Measurements from ENCODE around the gene HTRA3.

Gene HTRA3

GRCh38 chr4:8228319-8229250 lies 41.0 kb upstream of the HTRA3 start:
- H3K27me3 ChIP-seq (ENCODE audit: insufficient read depth, low read depth, severe bottlenecking): no peaks in the 10 kb centered on the region
- H3K4me3 ChIP-seq (ENCODE audit: low read depth, low read length): no peak overlapping the region
- peaks cover 5% of the 10 kb centered on the region for H3K36me3 ChIP-seq
- no peak for TF ChIP-seq CTCF (IDR thresholded peaks at IDR 0.05; ENCODE audit: low read depth, low read length)
- DNase-seq: peak; percentile 38
- H3K9me3 ChIP-seq (ENCODE audit: severe bottlenecking): no peaks in the 10 kb centered on the region
- H3K27ac ChIP-seq: peak overlapping the region; percentile 21

- Histone ChIP-seq H3K27me3 (ENCODE audit: insufficient read depth, low read depth, severe bottlenecking) (no peaks in the 10 kb centered on the region), H3K36me3 (no peaks in the 10 kb centered on the region; the same call in 1 of the 2 replicates), H3K4me3 (ENCODE audit: low read depth, low read length) (no peak overlapping the region), H3K9me3 (ENCODE audit: severe bottlenecking) (no peaks in the 10 kb centered on the region), H3K27ac (no peak overlapping the region)
- TF ChIP-seq CTCF (IDR thresholded peaks at IDR 0.05; ENCODE audit: low read depth, low read length): no peak
- DNase-seq: no peak
These were observed 40.1 kb upstream of the HTRA3 start for GRCh38 chr4:8229331-8229975.

GRCh38 chr4:8230033-8230432 lies 39.5 kb upstream of the HTRA3 start:
- Histone ChIP-seq H3K9me3 (ENCODE audit: severe bottlenecking) (no peaks in the 10 kb centered on the region), H3K36me3 (no peaks in the 10 kb centered on the region; the same call in 1 of the 2 replicates), H3K4me3 (ENCODE audit: low read depth, low read length) (no peak overlapping the region), H3K27me3 (ENCODE audit: insufficient read depth, low read depth, severe bottlenecking) (no peaks in the 10 kb centered on the region), H3K27ac (no peak overlapping the region)
- DNase-seq: no peak
- no peak for TF ChIP-seq CTCF (IDR thresholded peaks at IDR 0.05; ENCODE audit: low read depth, low read length)

- TF ChIP-seq CTCF (IDR thresholded peaks at IDR 0.05; ENCODE audit: low read depth, low read length): no peak
- H3K36me3 ChIP-seq: no peaks in the 10 kb centered on the region; the same call in 1 of the 2 replicates
- no peaks in the 10 kb centered on the region for H3K9me3 ChIP-seq (ENCODE audit: severe bottlenecking)
- no peak overlapping the region for H3K27ac ChIP-seq
- no peak for DNase-seq
- H3K4me3 ChIP-seq (ENCODE audit: low read depth, low read length): no peak overlapping the region
- no peaks in the 10 kb centered on the region for H3K27me3 ChIP-seq (ENCODE audit: insufficient read depth, low read depth, severe bottlenecking)
These were observed 38.7 kb upstream of the HTRA3 start for GRCh38 chr4:8230891-8231290.

GRCh38 chr4:8231551-8232049 lies 38.0 kb upstream of the HTRA3 start:
- H3K27ac ChIP-seq: no peak overlapping the region
- no peaks in the 10 kb centered on the region for H3K9me3 ChIP-seq (ENCODE audit: severe bottlenecking)
- DNase-seq: no peak
- no peak for TF ChIP-seq CTCF (IDR thresholded peaks at IDR 0.05; ENCODE audit: low read depth, low read length)
- no peak overlapping the region for H3K4me3 ChIP-seq (ENCODE audit: low read depth, low read length)
- no peaks in the 10 kb centered on the region for H3K27me3 ChIP-seq (ENCODE audit: insufficient read depth, low read depth, severe bottlenecking)
- H3K36me3 ChIP-seq: no peaks in the 10 kb centered on the region; the same call in 1 of the 2 replicates
